HL-60 (cell line): ENCODE data around the gene CEP95.

ENCODE experiments used
- DNase-seq, 2 experiments: peaks; one replicate each; pipeline ENCODE4 v3.0.0-alpha.2; 2010 to 2020; ENCODE audit warnings: low read depth in 1 of 2, low spot score in 1 of 2
- H3K27ac ChIP-seq: fragments of 250-450 bp; sonication (Bioruptor Pico); replicated peaks from 2 replicates; pipeline ENCODE4 v1.5.1; 2020; ENCODE audit warnings: mild to moderate bottlenecking, moderate library complexity
- H3K27me3 ChIP-seq: fragments of 250-450 bp; sonication (Bioruptor Pico); 2 replicates; pipeline ENCODE4 v1.5.1; 2021; ENCODE audit warnings: mild to moderate bottlenecking, moderate library complexity; ENCODE audit not compliant: insufficient read depth, poor library complexity, severe bottlenecking
- H3K4me3 ChIP-seq: replicated peaks from 2 replicates; pipeline ENCODE4 v1.5.1; 2011; ENCODE audit warnings: mild to moderate bottlenecking, control low read depth, low read length; ENCODE audit not compliant: insufficient read depth
- GABPA ChIP-seq: IDR thresholded peaks from 2 replicates; pipeline ENCODE4 v1.6.1; 2012; ENCODE audit warnings: low read depth
- POLR2AphosphoS5 ChIP-seq: IDR thresholded peaks from 2 replicates; pipeline ENCODE4 v1.6.1; 2012; ENCODE audit warnings: low read depth
- SPI1 ChIP-seq: IDR thresholded peaks from 2 replicates; pipeline ENCODE4 v1.6.1; 2012; ENCODE audit warnings: low read depth, mild to moderate bottlenecking, borderline replicate concordance
- TF ChIP-seq, protein P1 (sequence below): IDR thresholded peaks from one replicate; pipeline ENCODE4 v1.5.1; 2011; ENCODE audit warnings: low read length, control low read depth, inconsistent platforms; ENCODE audit not compliant: insufficient read depth
- TF ChIP-seq, protein P2 (sequence below): IDR thresholded peaks from 2 replicates; pipeline ENCODE4 v1.6.1; 2012; ENCODE audit warnings: low read depth; ENCODE audit not compliant: insufficient replicate concordance

Gene CEP95

DNA sequence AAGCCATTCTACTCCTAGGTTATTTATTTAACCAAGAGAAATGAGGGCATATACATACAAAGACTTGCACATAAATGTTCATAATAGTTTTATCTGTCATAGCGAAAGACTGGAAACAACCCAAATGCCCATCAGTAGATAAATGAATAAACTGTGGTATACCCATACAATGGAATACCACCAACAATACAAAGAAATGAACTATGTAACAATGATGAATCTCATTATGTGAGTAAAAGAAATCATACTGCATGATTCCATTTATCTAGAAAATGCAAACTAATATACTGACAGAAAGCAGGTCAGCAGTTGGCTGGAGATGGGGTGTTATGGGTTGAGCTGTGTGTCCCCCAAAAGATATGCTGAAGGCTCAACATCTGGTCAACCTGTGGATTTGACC lies 57.3 kb downstream of the CEP95 start:
- DNase-seq = no peak
- TF ChIP-seq, protein P1, sequence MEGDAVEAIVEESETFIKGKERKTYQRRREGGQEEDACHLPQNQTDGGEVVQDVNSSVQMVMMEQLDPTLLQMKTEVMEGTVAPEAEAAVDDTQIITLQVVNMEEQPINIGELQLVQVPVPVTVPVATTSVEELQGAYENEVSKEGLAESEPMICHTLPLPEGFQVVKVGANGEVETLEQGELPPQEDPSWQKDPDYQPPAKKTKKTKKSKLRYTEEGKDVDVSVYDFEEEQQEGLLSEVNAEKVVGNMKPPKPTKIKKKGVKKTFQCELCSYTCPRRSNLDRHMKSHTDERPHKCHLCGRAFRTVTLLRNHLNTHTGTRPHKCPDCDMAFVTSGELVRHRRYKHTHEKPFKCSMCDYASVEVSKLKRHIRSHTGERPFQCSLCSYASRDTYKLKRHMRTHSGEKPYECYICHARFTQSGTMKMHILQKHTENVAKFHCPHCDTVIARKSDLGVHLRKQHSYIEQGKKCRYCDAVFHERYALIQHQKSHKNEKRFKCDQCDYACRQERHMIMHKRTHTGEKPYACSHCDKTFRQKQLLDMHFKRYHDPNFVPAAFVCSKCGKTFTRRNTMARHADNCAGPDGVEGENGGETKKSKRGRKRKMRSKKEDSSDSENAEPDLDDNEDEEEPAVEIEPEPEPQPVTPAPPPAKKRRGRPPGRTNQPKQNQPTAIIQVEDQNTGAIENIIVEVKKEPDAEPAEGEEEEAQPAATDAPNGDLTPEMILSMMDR = no peak
- TF ChIP-seq, protein P2, sequence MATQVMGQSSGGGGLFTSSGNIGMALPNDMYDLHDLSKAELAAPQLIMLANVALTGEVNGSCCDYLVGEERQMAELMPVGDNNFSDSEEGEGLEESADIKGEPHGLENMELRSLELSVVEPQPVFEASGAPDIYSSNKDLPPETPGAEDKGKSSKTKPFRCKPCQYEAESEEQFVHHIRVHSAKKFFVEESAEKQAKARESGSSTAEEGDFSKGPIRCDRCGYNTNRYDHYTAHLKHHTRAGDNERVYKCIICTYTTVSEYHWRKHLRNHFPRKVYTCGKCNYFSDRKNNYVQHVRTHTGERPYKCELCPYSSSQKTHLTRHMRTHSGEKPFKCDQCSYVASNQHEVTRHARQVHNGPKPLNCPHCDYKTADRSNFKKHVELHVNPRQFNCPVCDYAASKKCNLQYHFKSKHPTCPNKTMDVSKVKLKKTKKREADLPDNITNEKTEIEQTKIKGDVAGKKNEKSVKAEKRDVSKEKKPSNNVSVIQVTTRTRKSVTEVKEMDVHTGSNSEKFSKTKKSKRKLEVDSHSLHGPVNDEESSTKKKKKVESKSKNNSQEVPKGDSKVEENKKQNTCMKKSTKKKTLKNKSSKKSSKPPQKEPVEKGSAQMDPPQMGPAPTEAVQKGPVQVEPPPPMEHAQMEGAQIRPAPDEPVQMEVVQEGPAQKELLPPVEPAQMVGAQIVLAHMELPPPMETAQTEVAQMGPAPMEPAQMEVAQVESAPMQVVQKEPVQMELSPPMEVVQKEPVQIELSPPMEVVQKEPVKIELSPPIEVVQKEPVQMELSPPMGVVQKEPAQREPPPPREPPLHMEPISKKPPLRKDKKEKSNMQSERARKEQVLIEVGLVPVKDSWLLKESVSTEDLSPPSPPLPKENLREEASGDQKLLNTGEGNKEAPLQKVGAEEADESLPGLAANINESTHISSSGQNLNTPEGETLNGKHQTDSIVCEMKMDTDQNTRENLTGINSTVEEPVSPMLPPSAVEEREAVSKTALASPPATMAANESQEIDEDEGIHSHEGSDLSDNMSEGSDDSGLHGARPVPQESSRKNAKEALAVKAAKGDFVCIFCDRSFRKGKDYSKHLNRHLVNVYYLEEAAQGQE = no peak
- TF ChIP-seq GABPA (no peak), POLR2AphosphoS5 (no peak), SPI1 (no peak)
- H3K27ac ChIP-seq = no peak overlapping the region
- H3K27me3 ChIP-seq = no peaks in the 10 kb centered on the region
- no peak overlapping the region for H3K4me3 ChIP-seq

DNA sequence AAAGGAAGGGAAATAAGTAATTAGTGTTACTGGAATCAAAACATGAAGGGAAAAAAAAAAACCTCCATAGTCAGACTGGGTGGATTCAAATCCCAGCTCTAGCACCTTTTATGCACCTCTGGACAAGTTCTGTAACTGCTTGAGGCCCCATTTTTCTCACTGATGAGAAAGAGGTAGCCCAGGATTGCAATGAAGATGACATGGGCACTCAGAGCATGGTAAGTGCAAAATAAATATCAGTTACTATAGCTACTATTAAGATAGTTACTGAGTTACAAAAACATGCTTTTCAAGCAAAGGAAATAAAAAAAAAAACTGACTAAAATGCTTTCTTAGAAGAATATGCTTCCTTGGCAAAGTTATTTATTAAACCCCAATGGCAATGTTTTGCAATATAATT lies 58.8 kb downstream of the CEP95 start:
- DNase-seq = no peak
- Histone ChIP-seq H3K4me3 (no peak overlapping the region), H3K27ac (no peak overlapping the region), H3K27me3 (no peaks in the 10 kb centered on the region)
- TF ChIP-seq, protein P1 = no peak
- TF ChIP-seq GABPA (no peak), POLR2AphosphoS5 (no peak), SPI1 (no peak)
- TF ChIP-seq, protein P2 = no peak

DNA sequence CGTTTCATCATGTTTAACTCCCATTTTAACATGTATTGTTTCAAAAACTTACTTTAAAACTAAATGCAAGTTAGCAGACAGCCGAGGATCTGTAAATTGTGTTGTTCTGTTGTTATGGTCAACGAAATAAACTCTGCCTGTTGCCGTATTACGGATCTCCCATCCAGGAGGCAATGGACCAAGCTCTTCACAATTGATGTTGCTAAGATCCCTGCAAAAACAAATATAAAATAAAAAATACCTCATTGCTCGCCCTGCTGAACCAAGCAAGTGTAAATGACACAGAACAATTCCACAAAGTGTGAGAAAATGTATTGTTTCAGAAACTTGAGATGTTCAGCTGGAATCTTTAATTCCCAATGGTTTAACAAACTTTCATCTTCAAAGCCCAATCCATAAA lies 65.0 kb downstream of the CEP95 start:
- Histone ChIP-seq H3K27ac (no peak overlapping the region), H3K27me3 (no peaks in the 10 kb centered on the region), H3K4me3 (no peak overlapping the region)
- DNase-seq = no peak
- TF ChIP-seq SPI1 = no peak
- TF ChIP-seq, protein P2 = no peak
- no peak for TF ChIP-seq POLR2AphosphoS5
- no peak for TF ChIP-seq GABPA
- TF ChIP-seq, protein P1 = no peak
